HEK293 (cell line): ENCODE measurements around the gene TRAF5.

Experiments used
- BCL11A ChIP-seq: fragments of 450-650 bp; formaldehyde crosslinking; IDR thresholded peaks from 2 replicates; pipeline ENCODE4 v1.5.1; 2016; ENCODE audit warnings: low read depth, missing biosample characterization, missing genetic modification characterization
- CTCF ChIP-seq: fragments of 450-650 bp; formaldehyde crosslinking; IDR thresholded peaks from 2 replicates; pipeline ENCODE4 v1.5.1; 2016; ENCODE audit warnings: missing biosample characterization, missing genetic modification characterization
- REST ChIP-seq: fragments of 450-650 bp; formaldehyde crosslinking; IDR thresholded peaks from 2 replicates; pipeline ENCODE4 v1.5.1; 2016; ENCODE audit warnings: missing biosample characterization, missing genetic modification characterization
- ZNF302 ChIP-seq: fragments of 450-650 bp; formaldehyde crosslinking; IDR thresholded peaks from 2 replicates; pipeline ENCODE4 v1.5.1; 2016; ENCODE audit warnings: missing biosample characterization, missing genetic modification characterization, low read depth
- ZNF37A ChIP-seq: fragments of 450-650 bp; IDR thresholded peaks from 2 replicates; pipeline ENCODE4 v1.5.1; 2018; ENCODE audit warnings: missing biosample characterization, missing genetic modification characterization
- ZNF488 ChIP-seq: fragments of 450-650 bp; formaldehyde crosslinking; IDR thresholded peaks from 2 replicates; pipeline ENCODE4 v1.5.1; 2016; ENCODE audit warnings: missing biosample characterization, missing genetic modification characterization
- ZNF585B ChIP-seq: fragments of 450-650 bp; formaldehyde crosslinking; IDR thresholded peaks from 2 replicates; pipeline ENCODE4 v1.5.1; 2016; ENCODE audit warnings: missing biosample characterization, missing genetic modification characterization
- ZNF785 ChIP-seq: fragments of 450-650 bp; formaldehyde crosslinking; IDR thresholded peaks from 2 replicates; pipeline ENCODE4 v1.5.1; 2016; ENCODE audit warnings: missing biosample characterization, missing genetic modification characterization
- ZNF843 ChIP-seq: fragments of 450-650 bp; formaldehyde crosslinking; IDR thresholded peaks from 2 replicates; pipeline ENCODE4 v1.5.1; 2016; ENCODE audit warnings: missing biosample characterization, missing genetic modification characterization
- TF ChIP-seq, protein P1 (sequence below): fragments of 450-650 bp; formaldehyde crosslinking; IDR thresholded peaks from 2 replicates; pipeline ENCODE4 v1.5.1; 2016; ENCODE audit warnings: missing biosample characterization, missing genetic modification characterization, low read depth
- TF ChIP-seq, protein P2 (sequence below): fragments of 450-650 bp; formaldehyde crosslinking; IDR thresholded peaks from 2 replicates; pipeline ENCODE4 v1.5.1; 2016; ENCODE audit warnings: missing biosample characterization, missing genetic modification characterization

DNA sequence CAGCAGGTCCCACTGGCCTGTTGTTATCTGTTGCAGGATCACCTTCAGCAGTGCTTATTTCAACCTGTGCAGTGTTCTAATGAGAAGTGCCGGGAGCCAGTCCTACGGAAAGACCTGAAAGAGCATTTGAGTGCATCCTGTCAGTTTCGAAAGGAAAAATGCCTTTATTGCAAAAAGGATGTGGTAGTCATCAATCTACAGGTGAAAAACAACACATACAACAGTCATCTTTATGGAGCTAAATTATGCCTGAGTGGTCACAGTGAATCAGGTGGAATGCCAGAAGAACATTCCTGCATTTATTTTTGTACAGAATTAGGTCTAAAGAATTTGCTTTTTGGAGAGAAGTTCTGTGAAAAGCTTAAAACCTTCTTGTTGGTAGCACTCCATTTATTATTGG is 33.2 kb downstream of the TRAF5 start:
- TF ChIP-seq, protein P1, sequence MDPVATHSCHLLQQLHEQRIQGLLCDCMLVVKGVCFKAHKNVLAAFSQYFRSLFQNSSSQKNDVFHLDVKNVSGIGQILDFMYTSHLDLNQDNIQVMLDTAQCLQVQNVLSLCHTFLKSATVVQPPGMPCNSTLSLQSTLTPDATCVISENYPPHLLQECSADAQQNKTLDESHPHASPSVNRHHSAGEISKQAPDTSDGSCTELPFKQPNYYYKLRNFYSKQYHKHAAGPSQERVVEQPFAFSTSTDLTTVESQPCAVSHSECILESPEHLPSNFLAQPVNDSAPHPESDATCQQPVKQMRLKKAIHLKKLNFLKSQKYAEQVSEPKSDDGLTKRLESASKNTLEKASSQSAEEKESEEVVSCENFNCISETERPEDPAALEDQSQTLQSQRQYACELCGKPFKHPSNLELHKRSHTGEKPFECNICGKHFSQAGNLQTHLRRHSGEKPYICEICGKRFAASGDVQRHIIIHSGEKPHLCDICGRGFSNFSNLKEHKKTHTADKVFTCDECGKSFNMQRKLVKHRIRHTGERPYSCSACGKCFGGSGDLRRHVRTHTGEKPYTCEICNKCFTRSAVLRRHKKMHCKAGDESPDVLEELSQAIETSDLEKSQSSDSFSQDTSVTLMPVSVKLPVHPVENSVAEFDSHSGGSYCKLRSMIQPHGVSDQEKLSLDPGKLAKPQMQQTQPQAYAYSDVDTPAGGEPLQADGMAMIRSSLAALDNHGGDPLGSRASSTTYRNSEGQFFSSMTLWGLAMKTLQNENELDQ (tag by site-specific recombination): no peak
- TF ChIP-seq REST (tag by site-specific recombination) (no peak), ZNF37A (tag by site-specific recombination) (no peak), ZNF785 (tag by site-specific recombination) (no peak), ZNF585B (tag by site-specific recombination) (no peak), BCL11A (tag by site-specific recombination) (no peak), CTCF (tag by site-specific recombination) (no peak), ZNF302 (tag by site-specific recombination) (no peak), ZNF843 (no peak), ZNF488 (no peak)
- TF ChIP-seq, protein P2, sequence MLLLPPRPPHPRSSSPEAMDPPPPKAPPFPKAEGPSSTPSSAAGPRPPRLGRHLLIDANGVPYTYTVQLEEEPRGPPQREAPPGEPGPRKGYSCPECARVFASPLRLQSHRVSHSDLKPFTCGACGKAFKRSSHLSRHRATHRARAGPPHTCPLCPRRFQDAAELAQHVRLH (tag by site-specific recombination): no peak
